GM06990 (cell line): ENCODE measurements around the gene CHST3.

ENCODE experiments used
- DNase-seq: peaks from one replicate; pipeline ENCODE4 v3.0.0-alpha.2; 2011; ENCODE audit not compliant: insufficient read length; ENCODE audit errors: extremely low read depth
- H3K27me3 ChIP-seq: replicated peaks from 2 replicates; pipeline ENCODE4 v1.6.0; 2011; ENCODE audit warnings: low read length; ENCODE audit not compliant: control insufficient read depth, insufficient read depth
- H3K36me3 ChIP-seq: 2 replicates; pipeline ENCODE4 v1.5.1; 2011; ENCODE audit warnings: low read length; ENCODE audit not compliant: control insufficient read depth, insufficient read depth
- H3K4me3 ChIP-seq: replicated peaks from 2 replicates; pipeline ENCODE4 v1.5.1; 2011; ENCODE audit warnings: low read depth, mild to moderate bottlenecking, control low read depth, low read length
- CTCF ChIP-seq: IDR thresholded peaks from 2 replicates; pipeline ENCODE4 v1.5.1; 2011; ENCODE audit warnings: low read length, control low read depth, mild to moderate bottlenecking, inconsistent platforms; ENCODE audit not compliant: insufficient read depth, poor library complexity, severe bottlenecking

CHST3 gene

GRCh38 chr10:72049472-72049871, 85.3 kb downstream of the CHST3 start:
- H3K4me3 ChIP-seq = no peak overlapping the region
- no peak for DNase-seq
- TF ChIP-seq CTCF = no peak
- no peaks in the 10 kb centered on the region for H3K36me3 ChIP-seq
- H3K27me3 ChIP-seq = no peaks in the 10 kb centered on the region

- no peak for DNase-seq
- H3K27me3 ChIP-seq = no peaks in the 10 kb centered on the region
- no peak overlapping the region for H3K4me3 ChIP-seq
- TF ChIP-seq CTCF = no peak
- no peaks in the 10 kb centered on the region for H3K36me3 ChIP-seq
Measured at GRCh38 chr10:72049969-72050781, 86.0 kb downstream of the CHST3 start.

GRCh38 chr10:72050873-72051272, 86.7 kb downstream of the CHST3 start:
- H3K36me3 ChIP-seq = no peaks in the 10 kb centered on the region
- no peak for TF ChIP-seq CTCF
- DNase-seq = no peak

GRCh38 chr10:72053690-72054089, 89.5 kb downstream of the CHST3 start:
- DNase-seq = no peak
- Histone ChIP-seq H3K4me3 (no peak overlapping the region), H3K27me3 (no peaks in the 10 kb centered on the region), H3K36me3 (no peaks in the 10 kb centered on the region)
- no peak for TF ChIP-seq CTCF

More at GRCh38 chr10:72050873-72051272, 86.7 kb downstream of the CHST3 start:
- Histone ChIP-seq H3K4me3 (no peak overlapping the region), H3K27me3 (no peaks in the 10 kb centered on the region)

DNA sequence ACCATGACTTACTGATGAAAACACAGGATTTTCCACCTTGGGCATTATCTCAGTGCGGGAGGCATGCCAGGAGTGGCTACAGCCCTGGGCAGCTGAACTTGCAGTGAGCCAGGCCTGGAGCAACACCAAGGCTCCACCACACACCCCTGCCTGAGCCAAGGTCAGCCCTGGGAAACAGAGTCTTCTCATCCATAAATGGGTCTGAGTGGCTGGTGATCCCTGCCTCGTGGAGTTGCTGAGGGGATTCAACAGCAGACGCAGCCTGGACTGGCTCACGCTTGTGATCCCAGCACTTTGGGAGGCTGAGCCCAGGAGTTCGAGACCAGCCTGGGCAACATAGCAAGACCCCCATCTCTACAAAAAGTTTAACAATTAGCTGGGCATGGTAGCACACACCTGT, 91.9 kb downstream of the CHST3 start:
- no peak overlapping the region for H3K4me3 ChIP-seq
- no peak for TF ChIP-seq CTCF
- no peak for DNase-seq
- H3K27me3 ChIP-seq = no peaks in the 10 kb centered on the region
- no peaks in the 10 kb centered on the region for H3K36me3 ChIP-seq
